GM12892 (cell line): Measurements from ENCODE around the gene AOPEP.

Experiments used
- DNase-seq: peaks from one replicate; pipeline ENCODE4 v3.0.0; 2011; ENCODE audit not compliant: insufficient read length
- FAIRE-seq: peaks from 2 replicates; lab custom pipeline; 2011; peaks lifted over from hg19 to GRCh38; lab: Jason Lieb, UNC
- POLR2A ChIP-seq: IDR thresholded peaks from 2 replicates; pipeline ENCODE4 v1.6.1; 2011; ENCODE audit warnings: low read depth, low read length, control low read depth
- POLR2AphosphoS5 ChIP-seq: IDR thresholded peaks from 2 replicates; pipeline ENCODE4 v1.6.1; 2011; ENCODE audit warnings: low read depth, low read length, control low read depth
- TAF1 ChIP-seq: IDR thresholded peaks from 2 replicates; pipeline ENCODE4 v1.6.1; 2011; ENCODE audit warnings: low read depth, mild to moderate bottlenecking, control low read depth, low read length, borderline replicate concordance

AOPEP gene

DNA sequence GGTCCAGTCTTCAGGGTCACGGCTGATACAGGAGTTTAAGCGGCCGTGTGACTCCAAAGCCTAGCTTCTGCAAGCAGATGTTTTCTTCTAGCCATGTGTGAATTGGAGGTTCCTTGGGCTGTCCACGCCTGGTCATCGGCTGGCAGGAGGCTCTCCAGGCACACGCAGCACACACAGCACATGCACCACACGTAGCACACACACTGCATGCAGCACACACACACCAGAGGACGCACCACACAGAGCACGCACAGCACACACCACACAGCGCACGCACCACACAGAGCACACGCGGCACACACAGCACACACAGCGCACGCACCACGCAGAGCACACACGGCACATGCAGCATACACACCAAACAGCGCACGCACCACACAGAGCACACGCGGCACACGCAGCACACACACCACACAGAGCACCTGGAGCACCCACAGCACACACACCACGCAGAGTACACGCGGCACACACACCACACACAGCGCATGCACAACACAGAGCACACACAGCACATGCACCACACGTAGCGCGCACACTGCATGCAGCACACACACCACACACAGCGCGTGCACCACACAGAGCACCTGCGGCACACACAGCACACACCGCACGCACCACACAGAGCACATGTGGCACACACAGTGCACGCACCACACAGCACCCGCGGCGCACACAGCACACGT, 356.7 kb downstream of the AOPEP start:
- FAIRE-seq (no peak), DNase-seq (no peak)
- no peak for TF ChIP-seq POLR2A
- no peak for TF ChIP-seq TAF1
- no peak for TF ChIP-seq POLR2AphosphoS5

DNA sequence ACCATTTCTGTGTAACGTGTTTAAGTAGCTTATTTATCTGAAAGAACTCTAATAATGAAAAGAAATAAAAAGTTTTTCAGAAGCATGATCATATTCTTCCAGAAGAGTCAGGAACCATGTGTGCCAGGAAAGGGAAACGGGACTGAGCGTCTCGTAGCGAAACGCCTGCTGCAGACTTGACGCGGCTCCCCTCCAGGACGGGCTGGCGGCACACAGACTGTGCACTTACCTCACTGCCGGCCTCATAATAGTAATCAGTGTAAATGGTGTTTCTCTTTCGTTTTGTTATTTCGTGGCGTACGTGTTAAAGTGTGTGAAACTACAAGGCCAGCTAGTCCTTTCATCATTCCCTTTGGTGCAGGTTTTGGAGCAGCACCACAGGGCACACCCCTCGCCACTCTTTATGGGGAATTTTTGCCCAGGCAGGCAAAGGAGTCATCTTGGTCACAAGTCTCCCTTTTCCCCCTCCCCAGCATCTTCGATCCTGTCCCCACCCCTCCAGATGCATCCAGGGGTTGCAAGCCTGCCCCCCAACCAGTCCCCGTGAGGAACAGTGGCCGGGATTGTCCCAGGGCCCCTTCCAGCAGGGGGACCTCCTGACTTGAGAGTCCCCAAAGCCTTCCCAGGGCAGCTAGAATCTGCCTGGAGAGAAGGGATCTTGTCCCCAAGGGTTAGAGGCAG, 357.9 kb downstream of the AOPEP start:
- no peak for DNase-seq
- FAIRE-seq: no peak
- TF ChIP-seq POLR2AphosphoS5 (no peak), TAF1 (no peak), POLR2A (no peak)

DNA sequence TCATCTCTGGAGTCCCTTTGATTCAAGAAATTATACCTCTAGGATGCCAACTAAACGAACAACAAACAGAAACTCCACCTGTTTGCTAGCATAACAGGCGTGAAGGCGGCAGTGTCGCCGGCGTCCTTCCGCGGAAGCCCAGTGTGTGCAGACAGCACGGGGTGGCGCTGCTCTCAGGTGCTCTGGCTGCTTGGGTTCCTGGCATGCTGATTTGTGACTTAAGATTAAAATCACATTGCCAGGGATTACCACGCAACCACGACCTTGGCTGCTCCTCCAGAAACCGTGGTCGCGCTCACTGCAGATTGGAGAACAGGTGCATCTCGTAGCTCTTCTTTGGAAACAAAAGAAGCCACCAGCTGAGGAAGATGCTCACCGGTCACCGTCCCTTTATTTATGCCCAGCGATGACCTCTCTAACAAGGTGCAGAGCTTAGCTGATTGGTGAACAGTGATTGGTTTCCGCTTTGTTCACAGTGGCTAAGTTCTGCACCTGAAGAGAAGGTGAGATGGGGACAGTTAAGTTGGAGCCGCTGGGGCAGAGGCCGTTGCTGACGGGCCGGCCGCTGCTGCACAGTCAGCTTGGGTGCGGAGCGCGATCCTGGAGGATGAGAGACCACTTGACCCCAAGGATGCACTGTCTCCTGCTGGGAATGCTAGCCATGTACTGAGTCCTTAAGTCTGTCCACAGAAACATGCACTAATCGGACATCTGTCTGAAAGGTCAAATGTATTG, 358.7 kb downstream of the AOPEP start:
- DNase-seq (no peak), FAIRE-seq (no peak)
- TF ChIP-seq POLR2A (no peak), POLR2AphosphoS5 (no peak), TAF1 (no peak)

DNA sequence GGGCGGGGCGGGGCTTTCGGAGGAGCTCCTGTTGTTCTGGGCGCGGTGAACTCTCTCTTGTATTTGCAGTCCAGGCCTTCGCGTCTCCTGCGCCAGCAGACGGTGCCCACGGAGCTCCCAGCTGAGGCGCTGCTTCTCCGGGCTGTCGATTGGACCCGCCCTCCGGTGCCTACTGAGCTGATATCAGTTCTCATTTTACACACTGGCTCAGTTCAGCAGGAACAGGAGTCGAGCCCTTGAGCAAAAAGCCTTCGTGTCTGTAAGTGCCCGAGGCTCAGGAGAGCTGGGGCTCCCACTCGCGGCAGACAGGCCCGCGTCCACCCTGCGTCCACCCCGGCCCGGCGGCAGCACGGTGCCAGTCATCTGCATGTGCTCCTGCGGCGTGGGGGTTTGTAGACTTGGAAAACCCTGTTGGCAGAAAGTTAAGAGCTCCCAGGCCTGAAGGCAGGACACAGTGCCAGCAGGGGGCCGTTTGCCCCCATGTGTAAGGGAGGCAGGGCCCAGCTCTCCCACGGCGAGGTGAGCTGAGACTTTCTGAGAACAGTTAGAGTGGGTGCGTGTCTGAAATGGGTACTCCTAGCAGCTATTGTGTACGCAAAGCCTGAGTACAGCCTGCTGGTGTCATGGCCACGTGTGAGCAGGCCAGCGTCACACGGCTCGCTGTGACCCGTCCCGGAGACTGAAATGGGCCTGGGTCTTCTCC, 359.5 kb downstream of the AOPEP start:
- no peak for FAIRE-seq
- no peak for TF ChIP-seq POLR2A
- no peak for TF ChIP-seq POLR2AphosphoS5
- TF ChIP-seq TAF1: no peak
- no peak for DNase-seq

DNA sequence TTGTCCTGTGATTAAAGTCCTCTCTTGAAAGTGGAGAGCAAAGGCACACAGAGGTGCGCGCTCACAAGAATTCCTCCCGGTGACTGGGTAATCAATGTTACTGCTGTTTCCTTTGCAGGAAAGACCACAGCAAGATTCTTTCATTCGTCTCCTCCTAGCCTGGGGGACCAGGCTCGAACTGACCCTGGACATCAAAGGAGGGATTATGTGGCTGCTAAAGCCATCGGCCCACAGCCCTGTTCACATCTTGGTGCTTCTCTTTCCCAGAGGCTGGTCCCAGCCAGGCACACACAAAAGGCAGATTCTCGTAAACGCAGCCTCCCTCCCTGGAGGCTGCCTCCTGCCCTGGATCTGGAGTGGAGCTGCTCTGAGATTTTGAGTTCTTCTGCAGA, 360.1 kb downstream of the AOPEP start:
- TF ChIP-seq POLR2AphosphoS5 (no peak), POLR2A (no peak), TAF1 (no peak)

DNA sequence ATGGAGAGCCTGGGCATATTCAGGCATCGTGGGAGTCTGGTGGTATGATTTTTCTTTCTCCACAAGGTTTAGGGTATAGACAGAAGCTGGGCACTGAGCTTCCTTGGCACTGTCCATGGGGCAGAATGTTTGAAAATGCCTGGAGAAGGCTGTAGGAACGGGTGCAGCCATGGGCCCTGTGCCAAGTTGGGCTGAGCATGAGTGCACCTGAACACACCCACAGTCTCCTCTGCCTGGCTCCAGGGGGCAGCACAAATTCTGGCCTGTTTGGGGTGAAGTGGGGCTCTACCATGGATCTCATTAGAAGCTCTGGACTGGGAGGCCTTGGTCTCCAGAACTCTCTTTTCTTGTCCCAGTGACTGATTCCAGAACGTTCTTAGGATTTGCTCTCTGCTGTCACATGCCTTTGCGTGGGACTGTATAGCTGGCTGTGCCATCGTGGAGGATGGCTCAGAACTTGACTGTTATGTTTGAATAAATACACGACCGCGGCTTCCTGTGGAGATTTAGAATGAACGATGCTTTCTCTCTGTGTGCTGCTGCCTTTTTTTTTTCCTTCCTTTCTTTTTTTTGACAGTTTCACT, 361.3 kb downstream of the AOPEP start:
- DNase-seq (no peak), FAIRE-seq (no peak)
- no peak for TF ChIP-seq TAF1
- TF ChIP-seq POLR2AphosphoS5: no peak
- TF ChIP-seq POLR2A: no peak

More for the DNA sequence above, 360.1 kb downstream of the AOPEP start:
- FAIRE-seq (no peak), DNase-seq (no peak)

DNA sequence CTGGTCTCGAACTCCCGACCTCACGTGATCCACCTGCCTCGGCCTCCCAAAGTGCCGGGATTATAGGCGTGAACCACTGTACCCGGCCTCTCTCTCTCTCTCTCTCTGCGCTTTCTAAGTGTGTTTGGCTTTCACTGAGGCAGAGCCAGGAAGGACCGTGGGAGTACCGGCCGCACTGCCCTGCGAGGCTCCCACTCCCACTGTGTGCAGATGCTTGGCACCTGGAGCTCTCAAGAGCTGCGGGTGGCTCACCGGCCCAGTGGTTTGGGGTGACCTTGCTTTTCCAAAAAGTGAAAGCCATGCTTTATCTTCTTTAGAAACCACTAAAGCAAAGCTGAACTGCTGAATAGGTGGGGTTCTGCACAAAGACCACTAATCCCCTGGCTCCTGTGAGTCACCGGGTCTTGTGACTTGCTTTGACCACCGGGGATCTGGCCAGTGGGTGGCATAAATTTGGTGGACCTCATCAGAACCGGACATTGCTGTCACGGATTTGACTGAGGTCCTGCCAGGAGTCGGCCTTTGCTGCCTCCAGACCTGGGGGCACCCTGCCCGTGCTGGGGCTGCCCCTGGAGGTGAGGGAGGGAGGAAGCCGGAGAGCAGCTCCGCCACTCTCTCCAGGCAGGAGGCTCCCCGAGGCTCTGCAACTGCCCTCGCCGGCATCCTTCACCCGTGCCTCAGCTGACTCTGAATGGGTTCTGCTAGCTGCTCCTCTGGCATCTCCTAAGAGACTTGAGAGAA, 362.1 kb downstream of the AOPEP start:
- TF ChIP-seq POLR2AphosphoS5: no peak
- no peak for TF ChIP-seq TAF1
- TF ChIP-seq POLR2A: no peak
- DNase-seq (no peak), FAIRE-seq (no peak)

DNA sequence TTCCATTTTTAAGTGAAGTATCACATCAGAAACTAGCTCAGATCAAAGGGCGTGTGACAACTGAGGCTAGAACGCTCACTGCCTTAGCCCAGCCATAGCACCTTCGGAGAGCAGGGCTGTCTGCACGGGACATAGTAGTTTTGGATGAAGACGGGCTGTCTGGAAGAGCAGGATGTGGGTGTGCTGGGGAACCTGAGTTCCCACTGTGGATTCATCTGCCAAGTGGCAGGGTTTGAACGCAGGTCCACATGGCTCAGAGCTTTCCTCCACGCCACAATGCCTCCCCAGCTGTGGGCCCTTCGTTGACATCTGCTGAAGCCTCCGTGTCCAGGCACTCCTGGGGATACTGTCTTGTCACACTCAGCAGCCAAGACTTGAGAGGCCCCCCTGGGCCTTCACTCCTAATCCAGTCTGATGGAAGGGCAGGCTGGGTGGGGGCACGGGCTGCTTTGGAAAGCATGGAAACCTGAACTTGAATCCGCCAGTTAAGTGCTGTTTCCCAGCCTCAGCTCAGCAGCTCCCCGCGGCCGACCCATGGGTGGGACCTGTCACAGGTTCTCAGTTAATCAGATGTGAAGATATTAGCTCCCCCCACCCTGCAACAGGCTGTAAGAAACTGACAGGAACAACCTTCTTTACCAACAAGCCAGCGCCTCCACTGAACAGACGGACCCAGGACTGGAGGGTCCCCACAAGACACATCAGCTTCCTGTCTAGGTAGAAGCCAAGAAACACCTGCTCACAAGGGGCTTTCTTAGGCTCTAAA, 362.9 kb downstream of the AOPEP start:
- DNase-seq: no peak
- TF ChIP-seq POLR2A (no peak), POLR2AphosphoS5 (no peak), TAF1 (no peak)
- no peak for FAIRE-seq

DNA sequence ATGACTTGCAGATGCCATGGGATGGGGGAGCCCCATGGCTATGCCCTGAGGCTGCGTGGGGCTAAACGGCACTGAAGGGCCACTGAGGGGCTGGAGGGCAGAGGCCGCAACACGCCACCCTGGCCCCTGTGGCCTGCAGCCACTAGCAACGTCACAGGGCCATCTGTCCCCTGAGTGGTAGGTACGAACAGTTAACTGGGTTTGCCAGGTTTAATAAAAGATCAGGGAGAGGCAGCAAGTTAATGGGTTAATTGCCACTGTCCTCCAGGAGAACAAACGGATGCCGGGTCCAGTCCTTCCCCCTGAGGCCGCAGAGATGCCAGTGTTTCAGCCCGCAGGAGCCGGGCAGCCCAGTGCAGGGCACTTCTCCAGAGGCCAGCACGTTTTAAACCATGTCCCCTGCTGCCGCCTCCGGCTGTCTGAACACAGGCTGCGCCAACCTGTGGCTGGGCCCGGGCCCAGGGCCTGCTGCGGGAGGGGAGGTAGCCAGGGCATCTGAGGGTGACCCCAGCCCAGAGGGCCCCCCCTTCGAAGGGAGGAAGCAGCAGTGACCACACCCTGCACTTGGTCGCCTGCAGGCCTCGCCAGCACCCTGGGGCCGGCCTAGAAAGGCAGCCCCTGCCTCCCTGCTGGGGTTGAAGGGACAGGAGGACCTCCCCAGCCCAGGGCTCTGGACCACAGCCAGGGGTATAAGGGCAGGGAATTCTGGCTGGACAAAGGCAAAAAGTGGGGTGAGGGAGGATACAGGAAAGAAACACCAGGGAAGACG, 363.7 kb downstream of the AOPEP start:
- DNase-seq (no peak), FAIRE-seq (no peak)
- TF ChIP-seq TAF1: no peak
- no peak for TF ChIP-seq POLR2A
- no peak for TF ChIP-seq POLR2AphosphoS5
